ENCODE results near the gene PPP1R15A. TPM values are rescaled to one million over a fixed set of nuclear protein-coding genes. Genes with fewer than 3 reads are reported as not detected.

The PPP1R15A gene
- total and polyA plus RNA-seq, 2 of the 8 experiments (the other 6 are each of a cell fraction or from before 2014, with no cell fraction given), result 4.1 to 14.0 TPM

GRCh38 chr19:48921721-48922500 lies 49.7 kb downstream of the PPP1R15A start (continued):
- TF ChIP-seq CHD7 (IDR thresholded peaks at IDR 0.05; ENCODE audit: insufficient replicate concordance, low read length), result no peak
- no peak for TF ChIP-seq TEAD4 (IDR thresholded peaks at IDR 0.05; ENCODE audit: low read depth, low read length)
- TF ChIP-seq SIRT6 (IDR thresholded peaks at IDR 0.05; ENCODE audit: low read length), result no peak
- no peak for TF ChIP-seq ASH2L (IDR thresholded peaks at IDR 0.05; ENCODE audit: low read length)
- no peak for TF ChIP-seq SP2 (IDR thresholded peaks at IDR 0.05; ENCODE audit: low read length)
- no peak for TF ChIP-seq CTBP2 (IDR thresholded peaks at IDR 0.05; ENCODE audit: borderline replicate concordance, insufficient read depth, insufficient read length, low read length)
- TF ChIP-seq NRF1 (IDR thresholded peaks at IDR 0.05; ENCODE audit: low read depth, low read length), result no peak
- no peak for TF ChIP-seq MAX (IDR thresholded peaks at IDR 0.05)
- TF ChIP-seq BCL11A (IDR thresholded peaks at IDR 0.05; ENCODE audit: low read depth in 2 of 2, low read length in 2 of 2), result no peak
- TF ChIP-seq TAF1 (IDR thresholded peaks at IDR 0.05; ENCODE audit: low read depth, low read length), result no peak
- no peak for TF ChIP-seq JUND (IDR thresholded peaks at IDR 0.05; ENCODE audit: low read length)

Data from H1 (cell line).